HepG2 (cell line): Measurements from ENCODE around the gene CHCHD6. TPM values are rescaled to one million over a fixed set of nuclear protein-coding genes. Genes with fewer than 3 reads are reported as not detected.

Experiments used
- ATAC-seq: fragments of 200-7000 bp; cut with Tn5 transposase; 3 replicates; pipeline ENCODE4 v1.9.1; 2020; ENCODE audit warnings: mild to moderate bottlenecking, moderate library complexity
- BruUV-seq: library from RNA; stranded (reverse); fragments of 400-500 nt; replicated peaks from 2 replicates; lab custom pipeline; 2021; lab: Mats Ljungman, UMichigan
- CTCF ChIA-PET: fragments of 300-600 bp; formaldehyde crosslinking; extraction: SDS; loops from one replicate; lab custom pipeline; 2021; ENCODE audit warnings: low total read pairs, inconsistent platforms, low intra/inter-chr PET ratio; lab: Yijun Ruan, JAX
- POLR2A ChIA-PET: fragments of 350-600 bp; sonication (Branson Sonifier 250); formaldehyde crosslinking; loops from one replicate; lab custom pipeline; 2020; ENCODE audit warnings: antibody characterized with exemption, inconsistent platforms; lab: Yijun Ruan, JAX
- DNase-seq: peaks from one replicate; pipeline ENCODE4 v3.0.0-alpha.2; 2015; ENCODE audit warnings: low spot score
- FAIRE-seq: peaks from 3 replicates; lab custom pipeline; 2011; peaks lifted over from hg19 to GRCh38; lab: Jason Lieb, UNC
- H2AFZ ChIP-seq: one replicate; pipeline ENCODE4 v1.6.1; 2011; ENCODE audit warnings: low read length, inconsistent platforms
- H3K27ac ChIP-seq: fragments of 300-600 bp; 3 replicates; pipeline ENCODE4 v1.8.0; 2011; ENCODE audit warnings: mixed run types, mild to moderate bottlenecking, mixed read lengths, low read length, inconsistent platforms; ENCODE audit not compliant: insufficient read depth; ENCODE audit errors: extremely low read length
- H3K27me3 ChIP-seq, 2 experiments: fragments of 200-600 bp in 1 of 2; 2 replicates in 1 of 2; 3 replicates in 1 of 2; pipeline versions ENCODE4 v1.6.0 to v1.8.0; 2011; ENCODE audit warnings: low read length in 2 of 2, mild to moderate bottlenecking in 2 of 2, moderate library complexity in 2 of 2, inconsistent platforms in 1 of 2; ENCODE audit not compliant: insufficient read depth in 2 of 2, control insufficient read depth in 1 of 2
- H3K36me3 ChIP-seq, 2 experiments: fragments of 200-600 bp in 1 of 2; replicated peaks in 1 of 2; 2 replicates in 1 of 2; 3 replicates in 1 of 2; pipeline versions ENCODE4 v1.5.1 to v1.8.0; 2011; ENCODE audit warnings: low read length in 2 of 2, inconsistent platforms in 1 of 2; ENCODE audit not compliant: insufficient read depth in 2 of 2, control insufficient read depth in 1 of 2
- H3K4me1 ChIP-seq: 2 replicates; pipeline ENCODE4 v1.5.1; 2012; ENCODE audit warnings: low read length, inconsistent platforms; ENCODE audit not compliant: insufficient read depth
- H3K4me2 ChIP-seq: 2 replicates; pipeline ENCODE4 v1.6.0; 2011; ENCODE audit warnings: low read depth, low read length, inconsistent platforms
- H3K4me3 ChIP-seq, 3 experiments: fragments of 200-600 bp in 1 of 3; sonication (generic), shearing (Covaris generic) in 1 of 3; replicated peaks in 1 of 3; 2 replicates each; pipeline ENCODE4 v1.5.1; 2011 to 2016; ENCODE audit warnings: low read length in 3 of 3, inconsistent platforms in 2 of 3, low read depth in 2 of 3, mild to moderate bottlenecking in 2 of 3, control low read depth in 1 of 3, mixed read lengths in 1 of 3; ENCODE audit not compliant: insufficient read depth in 1 of 3
- H3K79me2 ChIP-seq: one replicate; pipeline ENCODE4 v1.6.1; 2011; ENCODE audit warnings: low read length, inconsistent platforms; ENCODE audit not compliant: insufficient read depth
- H3K9ac ChIP-seq: 2 replicates; pipeline ENCODE4 v1.6.0; 2011; ENCODE audit warnings: mild to moderate bottlenecking, low read depth, low read length, inconsistent platforms; ENCODE audit not compliant: insufficient read depth
- H3K9me3 ChIP-seq: 2 replicates; pipeline ENCODE4 v1.5.1; 2012; ENCODE audit warnings: mild to moderate bottlenecking, low read length
- H4K20me1 ChIP-seq: 2 replicates; pipeline ENCODE4 v1.6.0; 2011; ENCODE audit warnings: inconsistent platforms, mild to moderate bottlenecking, low read length, moderate library complexity; ENCODE audit not compliant: insufficient read depth
- ATF6 ChIP-seq: sonication (generic); formaldehyde crosslinking; conservative IDR thresholded peaks from 2 replicates; pipeline ENCODE4 v1.4.0; 2020; ENCODE audit warnings: missing genetic modification reagents
- BORCS8-MEF2B ChIP-seq: sonication (generic); formaldehyde crosslinking; IDR thresholded peaks from 2 replicates; pipeline ENCODE4 v1.8.0; 2022; ENCODE audit warnings: mild to moderate bottlenecking, missing genetic modification reagents
- CBX1 ChIP-seq: IDR thresholded peaks from one replicate; pipeline ENCODE4 v1.6.1; 2016; ENCODE audit warnings: antibody characterized with exemption, low read depth
- EZH2 ChIP-seq: conservative IDR thresholded peaks from 2 replicates; pipeline ENCODE4 v1.6.1; 2012; ENCODE audit warnings: mild to moderate bottlenecking, low read depth, low read length, moderate library complexity
- GMEB1 ChIP-seq: sonication (generic); formaldehyde crosslinking; IDR thresholded peaks from 2 replicates; pipeline ENCODE4 v1.5.1; 2020; ENCODE audit warnings: missing genetic modification reagents, mild to moderate bottlenecking, borderline replicate concordance
- MYC ChIP-seq: sonication (generic); formaldehyde crosslinking; IDR thresholded peaks from 2 replicates; pipeline ENCODE4 v1.9.0; 2021; ENCODE audit warnings: missing genetic modification reagents, borderline replicate concordance
- NR3C1 ChIP-seq: sonication (generic); formaldehyde crosslinking; IDR thresholded peaks from 2 replicates; pipeline ENCODE4 v1.4.0; 2020; ENCODE audit warnings: missing genetic modification reagents
- SIX4 ChIP-seq: sonication (generic); formaldehyde crosslinking; IDR thresholded peaks from 2 replicates; pipeline ENCODE4 v1.4.0; 2020; ENCODE audit warnings: missing genetic modification reagents
- TEF ChIP-seq: sonication (generic); formaldehyde crosslinking; IDR thresholded peaks from 2 replicates; pipeline ENCODE4 v1.5.0; 2020; ENCODE audit warnings: missing genetic modification reagents
- ZBTB20 ChIP-seq: sonication (generic); formaldehyde crosslinking; IDR thresholded peaks from 2 replicates; pipeline ENCODE4 v1.8.1; 2023; ENCODE audit warnings: missing genetic modification reagents, low read depth, mild to moderate bottlenecking, borderline replicate concordance
- ZNF337 ChIP-seq: sonication (generic); formaldehyde crosslinking; IDR thresholded peaks from 2 replicates; pipeline ENCODE4 v1.5.1; 2020; ENCODE audit warnings: missing genetic modification reagents, low read depth, mild to moderate bottlenecking, borderline replicate concordance
- ZNF446 ChIP-seq: sonication (generic); formaldehyde crosslinking; IDR thresholded peaks from 2 replicates; pipeline ENCODE4 v1.5.0; 2020; ENCODE audit warnings: mild to moderate bottlenecking, missing genetic modification reagents
- ZNF605 ChIP-seq: sonication (generic); formaldehyde crosslinking; IDR thresholded peaks from 2 replicates; pipeline ENCODE4 v1.8.0; 2022; ENCODE audit warnings: mild to moderate bottlenecking, missing genetic modification reagents
- ZNF740 ChIP-seq: sonication (generic); formaldehyde crosslinking; IDR thresholded peaks from 2 replicates; pipeline ENCODE4 v1.4.0; 2020; ENCODE audit warnings: missing genetic modification reagents
- WGBS: methylation state at CpG from one replicate; pipeline ENCODE4 v1.1.6; 2017; ENCODE audit warnings: low lambda C conversion rate; 5-methylcytosine and 5-hydroxymethylcytosine counted together
- in situ Hi-C: cut with HindIII; loops from 2 replicates; pipeline ENCODE4 v1.10.0; 2017; ENCODE audit warnings: low pct_unique_long_range_greater_than_20kb; ENCODE audit not compliant: extremely low pct_ligation_motif_present
- intact Hi-C: fragments of 100-400 bp; cut with micrococcal nuclease; formaldehyde crosslinking; loops from one replicate; pipeline ENCODE4 v1.10.0; 2022; ENCODE audit not compliant: unreplicated experiment
- polyA plus RNA-seq, 8 experiments: library from polyadenylated mRNA; depleted of rRNA in 3 of 8; stranded (reverse) in 7 of 8; unstranded in 1 of 8; fragments of >200 nt; fragmentation: Illumina TruSeq in 4 of 8; extraction: Trizol in 4 of 8; gene quantifications; 2 replicates each; pipeline versions ENCODE4 v1.2.1 to v1.2.3, GENCODE V29; 2011 to 2016; ENCODE audit warnings: low read depth in 4 of 8, missing spikeins in 1 of 8, mixed read lengths in 1 of 8; ENCODE audit not compliant: insufficient read depth in 1 of 8
- total RNA-seq, 5 experiments: library from RNA; depleted of rRNA; stranded (reverse); fragments of >200 nt; fragmentation: Illumina TruSeq; extraction: Trizol; gene quantifications; 2 replicates each; pipeline ENCODE4 v1.2.3, GENCODE V29; 2016; ENCODE audit warnings: low read depth in 1 of 5

CHCHD6 gene
- total and polyA plus RNA-seq, 2 of the 13 experiments (the other 11 are each of a cell fraction or from before 2014, with no cell fraction given), result 20.3 to 20.8 TPM

GRCh38 chr3:126907557-126907956, 203.5 kb downstream of the CHCHD6 start:
- POLR2A ChIA-PET, result no interaction called here
- Histone ChIP-seq H3K4me2 (no peak overlapping the region), H4K20me1 (no peaks in the 10 kb centered on the region), H3K27me3 (no peaks in the 10 kb centered on the region), H3K4me1 (no peaks in the 10 kb centered on the region), H2AFZ (no peak overlapping the region), H3K4me3 (no peak overlapping the region), H3K9ac (no peak overlapping the region), H3K9me3 (no peaks in the 10 kb centered on the region), H3K27ac (no peak overlapping the region), H3K36me3 (no peaks in the 10 kb centered on the region; a peak in 3 of 5 replicates), H3K79me2 (no peaks in the 10 kb centered on the region)
- intact Hi-C loops, result no loop called here
- BruUV-seq, result no TSS peak
- FAIRE-seq (no peak), DNase-seq (no peak), ATAC-seq (no peak)
- CTCF ChIA-PET, result no interaction called here
- WGBS, result 94% methylated on average over 3 of the region's 3 CpGs
- TF ChIP-seq GMEB1 (CRISPR knock-in tag) (no peak), ATF6 (CRISPR knock-in tag) (no peak), ZNF740 (CRISPR knock-in tag) (no peak), SIX4 (CRISPR knock-in tag) (no peak), ZNF446 (CRISPR knock-in tag) (no peak), ZNF337 (CRISPR knock-in tag) (no peak), NR3C1 (CRISPR knock-in tag) (no peak), CBX1 (no peak), ZBTB20 (CRISPR knock-in tag) (no peak), TEF (CRISPR knock-in tag) (no peak), EZH2 (no peak), ZNF605 (CRISPR knock-in tag) (no peak), BORCS8-MEF2B (CRISPR knock-in tag) (no peak), MYC (CRISPR knock-in tag) (no peak)
- in situ Hi-C loops, result no loop called here
